Activated CD4-positive, alpha-beta T cell treated with anti-CD3 and anti-CD28 coated beads for 24 hours (primary cell): Measurements from ENCODE around the gene ECT2.
"Not testable (repeated sequence)": the region's sequence is repeated elsewhere in the genome, so short reads cannot be mapped to it uniquely, and the experiment has no call there.

Experiments used
- DNase-seq, 2 donors: peaks; one replicate each; pipeline ENCODE4 v3.0.0-alpha.2; 2020; ENCODE audit warnings: low read depth in 2 of 2

The ECT2 gene

DNA sequence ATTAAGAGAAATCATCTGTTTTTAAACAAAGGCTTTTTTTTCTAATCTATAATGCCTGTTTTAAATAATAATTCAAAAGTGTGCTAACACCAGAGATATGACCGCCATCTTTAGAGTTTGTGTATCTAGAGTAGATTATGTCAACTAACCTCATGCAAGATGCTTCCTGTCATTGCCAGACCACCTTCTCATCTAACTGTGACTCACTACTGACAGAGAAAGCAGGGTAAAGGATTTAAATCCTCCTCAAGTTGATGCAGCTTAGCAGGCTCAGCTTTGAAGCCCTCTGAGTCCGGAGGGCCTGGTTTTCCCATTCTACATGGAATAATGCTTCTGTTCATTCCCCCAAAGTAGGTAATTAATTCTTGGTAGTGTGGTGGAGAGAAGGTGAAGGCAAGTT lies 108.5 kb downstream of the ECT2 start:
- no peak for DNase-seq

DNA sequence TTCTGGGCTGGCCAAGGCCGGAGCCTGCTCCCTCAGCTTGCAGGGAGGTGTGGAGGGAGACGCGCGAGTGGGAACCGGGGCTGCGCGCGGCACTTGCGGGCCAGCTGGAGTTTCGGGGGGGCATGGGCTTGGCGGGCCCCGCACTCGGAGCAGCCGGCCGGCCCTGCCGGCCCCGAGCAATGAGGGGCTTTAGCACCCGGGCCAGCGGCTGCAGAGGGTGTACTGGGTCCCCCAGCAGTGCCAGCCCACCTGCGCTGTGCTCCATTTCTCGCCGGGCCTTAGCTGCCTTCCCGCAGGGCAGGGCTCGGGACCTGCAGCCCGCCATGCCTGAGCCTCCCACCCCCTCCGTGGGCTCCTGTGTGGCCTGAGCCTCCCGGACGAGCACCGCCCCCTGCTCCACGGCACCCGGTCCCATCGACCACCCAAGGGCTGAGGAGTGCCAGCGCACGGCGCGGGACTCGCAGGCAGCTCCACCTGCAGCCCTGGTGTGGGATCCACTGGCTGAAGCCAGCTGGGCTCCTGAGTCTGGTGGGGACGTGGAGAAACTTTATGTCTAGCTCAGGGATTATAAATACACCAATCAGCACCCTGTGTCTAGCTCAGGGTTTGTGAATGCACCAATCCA lies 116.3 kb downstream of the ECT2 start:
- not testable (repeated sequence) for DNase-seq

DNA sequence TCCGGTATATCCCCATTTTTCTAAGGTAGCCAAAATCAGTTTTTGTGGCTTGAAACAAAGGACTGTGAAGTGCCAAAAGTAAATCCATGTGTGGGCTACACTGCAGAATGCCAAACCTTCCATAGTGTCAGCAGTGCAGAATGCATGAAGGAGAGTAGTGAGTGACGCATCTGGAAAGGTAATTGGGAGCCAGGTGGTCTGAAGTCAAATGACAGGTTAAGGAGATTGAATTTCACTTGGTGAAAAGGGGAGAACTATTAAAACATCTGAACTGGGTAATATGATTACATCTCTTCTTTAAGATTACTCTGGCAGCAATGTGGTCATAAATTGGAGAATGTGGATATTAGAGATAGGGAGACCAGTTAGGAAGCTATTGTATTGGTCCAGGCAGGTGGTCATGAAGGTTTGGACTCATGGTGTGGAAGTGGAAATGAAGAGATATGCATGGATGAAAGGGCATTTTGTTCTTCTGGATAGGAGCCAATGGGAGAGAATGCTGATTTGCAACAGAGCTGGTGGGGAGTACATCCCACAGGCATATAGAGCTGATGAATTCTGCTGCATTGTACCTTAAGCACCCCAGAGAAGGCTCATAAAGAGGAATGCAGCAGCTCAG lies 118.2 kb downstream of the ECT2 start:
- no peak for DNase-seq

DNA sequence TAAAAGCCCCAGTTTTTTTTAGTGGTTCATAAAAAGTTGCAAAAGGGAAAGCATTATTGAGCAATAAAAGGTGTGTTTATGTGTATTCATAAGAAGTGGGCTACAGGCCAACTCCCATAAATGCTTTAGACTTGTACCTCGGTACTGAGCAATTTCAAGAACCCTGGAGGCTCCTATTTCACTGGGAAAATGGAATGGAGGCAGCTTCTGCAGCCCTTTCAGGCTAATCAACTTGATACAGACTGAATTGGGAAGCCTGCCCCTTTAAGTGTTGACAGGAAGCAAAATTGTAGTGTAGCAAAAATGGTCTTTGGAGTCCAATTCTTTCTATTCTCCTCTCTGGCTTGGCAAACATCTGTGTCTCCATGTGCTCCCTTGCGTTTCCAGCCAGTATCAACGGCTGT lies 118.8 kb downstream of the ECT2 start:
- DNase-seq = no peak

DNA sequence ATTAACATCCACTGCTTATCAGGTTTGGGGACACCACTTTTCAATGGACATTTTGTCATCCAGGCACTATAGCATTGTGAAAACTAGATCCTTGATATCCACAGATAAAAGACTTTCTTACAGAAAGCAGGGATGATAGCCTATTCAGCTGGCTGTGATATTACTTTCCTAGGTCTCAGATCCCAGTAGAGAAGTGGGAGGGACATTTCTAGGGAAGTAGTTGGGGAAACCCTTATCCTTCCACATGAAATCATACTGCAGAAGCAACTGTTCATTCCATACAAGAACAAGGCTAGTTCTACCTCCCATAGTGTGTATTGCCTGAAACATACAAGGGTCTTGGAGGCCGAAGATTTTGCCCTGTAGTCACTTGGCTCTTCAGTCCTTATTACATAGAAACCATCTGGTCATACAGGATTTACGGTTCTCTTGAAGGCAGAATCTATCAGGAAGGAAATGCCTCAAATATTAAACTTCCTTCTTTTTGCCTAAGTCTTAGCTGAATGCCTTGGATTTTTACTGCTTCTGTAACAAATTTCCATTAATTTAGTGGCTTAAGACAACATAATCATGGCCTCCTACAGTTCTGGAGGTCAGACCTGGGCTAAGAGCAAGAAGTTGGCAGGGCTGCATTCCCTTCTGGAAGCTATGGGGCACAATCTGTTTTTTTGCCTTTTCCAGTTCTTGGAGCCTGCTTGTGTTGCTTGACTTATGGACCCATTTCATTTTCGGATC lies 119.4 kb downstream of the ECT2 start:
- DNase-seq = no peak
